Measurements from ENCODE around the gene DLD. TPM values are rescaled to one million over a fixed set of nuclear protein-coding genes. Genes with fewer than 3 reads are reported as not detected.

Gene DLD
- total and polyA plus RNA-seq, 8 donors = 61.1 to 80.2 (median 74.2) TPM

- Histone ChIP-seq H3K4me1 (peaks cover 0 to 23% of the 10 kb centered on the region in 2 donors), H3K4me3 (no peak overlapping the region), H3K27me3 (no peaks in the 10 kb centered on the region), H3K36me3 (no peaks in the 10 kb centered on the region), H3K9me3 (no peaks in the 10 kb centered on the region), H3K27ac (no peak overlapping the region)
- ATAC-seq (no peak), DNase-seq (no peak)
- intact Hi-C loops (cut with DNase I) = loop anchor here in 1 of 2 donors (10.0 kb wide), 1 partner anchor 129 kb away; the partner anchor contains the start of gene CBLL1
- TF ChIP-seq CTCF (IDR thresholded peaks at IDR 0.05) = no peak
These were observed 16.9 kb upstream of the DLD start for GRCh38 chr7:107874111-107874510.

- H3K27me3 ChIP-seq = no peaks in the 10 kb centered on the region
- peak in 2 of 4 donors; percentile 29 to 69 for DNase-seq
- no peak overlapping the region for H3K4me3 ChIP-seq
- H3K36me3 ChIP-seq = no peaks in the 10 kb centered on the region
- peaks cover 0 to 29% of the 10 kb centered on the region in 2 donors for H3K4me1 ChIP-seq
- ATAC-seq = peak; percentile 82
- TF ChIP-seq CTCF (IDR thresholded peaks at IDR 0.05) = peak; percentile 53 to 69
- intact Hi-C loops (cut with DNase I) = loop anchor here in 1 of 2 donors (10.0 kb wide), 1 partner anchor 130 kb away; the partner anchor contains the start of gene CBLL1
- no peaks in the 10 kb centered on the region for H3K9me3 ChIP-seq
- H3K27ac ChIP-seq = no peak overlapping the region
These were observed 16.2 kb upstream of the DLD start for GRCh38 chr7:107874605-107875446.

- peaks cover 0 to 6% of the 10 kb centered on the region in 2 donors for H3K27me3 ChIP-seq
- H3K4me3 ChIP-seq = no peak overlapping the region
- peaks cover 0 to 29% of the 10 kb centered on the region in 2 donors for H3K4me1 ChIP-seq
- peak; percentile 9 for ATAC-seq
- no peaks in the 10 kb centered on the region for H3K9me3 ChIP-seq
- no peaks in the 10 kb centered on the region for H3K36me3 ChIP-seq
- peak overlapping the region in 1 of 2 donors; percentile 26 for H3K27ac ChIP-seq
- TF ChIP-seq CTCF (IDR thresholded peaks at IDR 0.05) = no peak
- intact Hi-C loops (cut with DNase I) = loop anchor here in 1 of 2 donors (10.0 kb wide), 1 partner anchor 132 kb away; the partner anchor contains the start of gene CBLL1
- peak in 1 of 4 donors; percentile 16 for DNase-seq
These were observed 14.1 kb upstream of the DLD start for GRCh38 chr7:107876916-107877315.

GRCh38 chr7:107877731-107878382 lies 13.1 kb upstream of the DLD start:
- DNase-seq = peak in 2 of 4 donors; percentile 19 to 45

More at GRCh38 chr7:107877731-107878382, 13.1 kb upstream of the DLD start:
- Histone ChIP-seq H3K4me1 (peaks cover 0 to 29% of the 10 kb centered on the region in 2 donors), H3K9me3 (no peaks in the 10 kb centered on the region), H3K36me3 (no peaks in the 10 kb centered on the region), H3K4me3 (no peak overlapping the region), H3K27ac (peak overlapping the region in 1 of 2 donors; percentile 26), H3K27me3 (peaks cover 0 to 6% of the 10 kb centered on the region in 2 donors)
- ATAC-seq = peak; percentile 68
- no peak for TF ChIP-seq CTCF (IDR thresholded peaks at IDR 0.05)
- intact Hi-C loops (cut with DNase I) = loop anchor here in 1 of 2 donors (10.0 kb wide), 1 partner anchor 133 kb away; the partner anchor contains the start of gene CBLL1

Data from left lung (tissue), 10 donors.